Measurements from ENCODE around the gene PAOX. TPM values are rescaled to one million over a fixed set of nuclear protein-coding genes. Genes with fewer than 3 reads are reported as not detected.

The PAOX gene
- total and polyA plus RNA-seq, 2 of the 13 experiments (the other 11 are each of a cell fraction or from before 2014, with no cell fraction given), result 0.49 to 0.77 TPM

DNA sequence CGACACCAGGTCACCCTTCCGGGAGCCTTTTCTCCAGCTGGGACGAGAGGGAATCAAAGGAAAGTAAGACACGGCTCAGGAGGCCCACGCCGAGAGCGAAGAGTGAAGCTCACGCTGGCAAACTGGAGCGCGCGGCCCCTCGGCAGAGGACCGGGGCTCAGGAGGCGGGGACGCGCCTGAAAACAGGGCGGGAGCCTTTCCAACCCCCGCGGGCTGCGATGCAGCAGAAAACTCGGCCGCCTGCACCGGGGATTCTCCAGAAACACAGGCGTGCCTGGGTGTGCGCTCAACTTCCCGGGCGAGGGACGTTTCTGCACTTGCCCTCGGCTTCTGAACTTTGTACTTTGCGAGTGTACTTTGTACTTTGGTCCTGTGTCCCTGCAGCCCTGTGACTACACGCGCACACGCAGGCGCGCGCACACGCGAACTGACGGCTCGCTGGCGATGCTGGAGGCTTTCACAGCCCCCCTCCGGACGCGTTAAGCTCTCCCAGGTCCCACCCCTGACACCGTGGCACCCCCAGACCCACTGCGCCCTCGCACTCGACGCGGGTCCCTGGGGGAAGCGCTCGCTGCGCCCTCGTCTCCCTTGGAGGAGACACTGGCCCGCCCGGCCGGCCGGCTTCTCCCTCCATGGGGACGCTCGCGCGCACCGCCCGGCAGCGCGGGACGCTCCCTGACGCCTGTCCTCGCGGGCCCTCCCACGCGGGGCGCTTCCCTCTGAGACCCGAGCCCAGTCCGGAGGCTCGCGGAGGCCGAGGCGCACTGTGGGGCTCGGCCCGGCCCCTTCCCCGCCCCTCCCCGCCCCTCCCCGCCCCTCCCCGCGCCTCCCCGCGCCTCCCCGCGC, 588 bp upstream of the PAOX start (continued):
- TF ChIP-seq, protein P1, sequence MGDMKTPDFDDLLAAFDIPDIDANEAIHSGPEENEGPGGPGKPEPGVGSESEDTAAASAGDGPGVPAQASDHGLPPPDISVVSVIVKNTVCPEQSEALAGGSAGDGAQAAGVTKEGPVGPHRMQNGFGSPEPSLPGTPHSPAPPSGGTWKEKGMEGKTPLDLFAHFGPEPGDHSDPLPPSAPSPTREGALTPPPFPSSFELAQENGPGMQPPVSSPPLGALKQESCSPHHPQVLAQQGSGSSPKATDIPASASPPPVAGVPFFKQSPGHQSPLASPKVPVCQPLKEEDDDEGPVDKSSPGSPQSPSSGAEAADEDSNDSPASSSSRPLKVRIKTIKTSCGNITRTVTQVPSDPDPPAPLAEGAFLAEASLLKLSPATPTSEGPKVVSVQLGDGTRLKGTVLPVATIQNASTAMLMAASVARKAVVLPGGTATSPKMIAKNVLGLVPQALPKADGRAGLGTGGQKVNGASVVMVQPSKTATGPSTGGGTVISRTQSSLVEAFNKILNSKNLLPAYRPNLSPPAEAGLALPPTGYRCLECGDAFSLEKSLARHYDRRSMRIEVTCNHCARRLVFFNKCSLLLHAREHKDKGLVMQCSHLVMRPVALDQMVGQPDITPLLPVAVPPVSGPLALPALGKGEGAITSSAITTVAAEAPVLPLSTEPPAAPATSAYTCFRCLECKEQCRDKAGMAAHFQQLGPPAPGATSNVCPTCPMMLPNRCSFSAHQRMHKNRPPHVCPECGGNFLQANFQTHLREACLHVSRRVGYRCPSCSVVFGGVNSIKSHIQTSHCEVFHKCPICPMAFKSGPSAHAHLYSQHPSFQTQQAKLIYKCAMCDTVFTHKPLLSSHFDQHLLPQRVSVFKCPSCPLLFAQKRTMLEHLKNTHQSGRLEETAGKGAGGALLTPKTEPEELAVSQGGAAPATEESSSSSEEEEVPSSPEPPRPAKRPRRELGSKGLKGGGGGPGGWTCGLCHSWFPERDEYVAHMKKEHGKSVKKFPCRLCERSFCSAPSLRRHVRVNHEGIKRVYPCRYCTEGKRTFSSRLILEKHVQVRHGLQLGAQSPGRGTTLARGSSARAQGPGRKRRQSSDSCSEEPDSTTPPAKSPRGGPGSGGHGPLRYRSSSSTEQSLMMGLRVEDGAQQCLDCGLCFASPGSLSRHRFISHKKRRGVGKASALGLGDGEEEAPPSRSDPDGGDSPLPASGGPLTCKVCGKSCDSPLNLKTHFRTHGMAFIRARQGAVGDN (CRISPR knock-in tag; IDR thresholded peaks at IDR 0.05), result peak; percentile 88
- no peak for TF ChIP-seq HMG20A (CRISPR knock-in tag; IDR thresholded peaks at IDR 0.05; ENCODE audit: borderline replicate concordance)
- TF ChIP-seq ZNF24 (IDR thresholded peaks at IDR 0.05), result no peak
- TF ChIP-seq, protein P2, sequence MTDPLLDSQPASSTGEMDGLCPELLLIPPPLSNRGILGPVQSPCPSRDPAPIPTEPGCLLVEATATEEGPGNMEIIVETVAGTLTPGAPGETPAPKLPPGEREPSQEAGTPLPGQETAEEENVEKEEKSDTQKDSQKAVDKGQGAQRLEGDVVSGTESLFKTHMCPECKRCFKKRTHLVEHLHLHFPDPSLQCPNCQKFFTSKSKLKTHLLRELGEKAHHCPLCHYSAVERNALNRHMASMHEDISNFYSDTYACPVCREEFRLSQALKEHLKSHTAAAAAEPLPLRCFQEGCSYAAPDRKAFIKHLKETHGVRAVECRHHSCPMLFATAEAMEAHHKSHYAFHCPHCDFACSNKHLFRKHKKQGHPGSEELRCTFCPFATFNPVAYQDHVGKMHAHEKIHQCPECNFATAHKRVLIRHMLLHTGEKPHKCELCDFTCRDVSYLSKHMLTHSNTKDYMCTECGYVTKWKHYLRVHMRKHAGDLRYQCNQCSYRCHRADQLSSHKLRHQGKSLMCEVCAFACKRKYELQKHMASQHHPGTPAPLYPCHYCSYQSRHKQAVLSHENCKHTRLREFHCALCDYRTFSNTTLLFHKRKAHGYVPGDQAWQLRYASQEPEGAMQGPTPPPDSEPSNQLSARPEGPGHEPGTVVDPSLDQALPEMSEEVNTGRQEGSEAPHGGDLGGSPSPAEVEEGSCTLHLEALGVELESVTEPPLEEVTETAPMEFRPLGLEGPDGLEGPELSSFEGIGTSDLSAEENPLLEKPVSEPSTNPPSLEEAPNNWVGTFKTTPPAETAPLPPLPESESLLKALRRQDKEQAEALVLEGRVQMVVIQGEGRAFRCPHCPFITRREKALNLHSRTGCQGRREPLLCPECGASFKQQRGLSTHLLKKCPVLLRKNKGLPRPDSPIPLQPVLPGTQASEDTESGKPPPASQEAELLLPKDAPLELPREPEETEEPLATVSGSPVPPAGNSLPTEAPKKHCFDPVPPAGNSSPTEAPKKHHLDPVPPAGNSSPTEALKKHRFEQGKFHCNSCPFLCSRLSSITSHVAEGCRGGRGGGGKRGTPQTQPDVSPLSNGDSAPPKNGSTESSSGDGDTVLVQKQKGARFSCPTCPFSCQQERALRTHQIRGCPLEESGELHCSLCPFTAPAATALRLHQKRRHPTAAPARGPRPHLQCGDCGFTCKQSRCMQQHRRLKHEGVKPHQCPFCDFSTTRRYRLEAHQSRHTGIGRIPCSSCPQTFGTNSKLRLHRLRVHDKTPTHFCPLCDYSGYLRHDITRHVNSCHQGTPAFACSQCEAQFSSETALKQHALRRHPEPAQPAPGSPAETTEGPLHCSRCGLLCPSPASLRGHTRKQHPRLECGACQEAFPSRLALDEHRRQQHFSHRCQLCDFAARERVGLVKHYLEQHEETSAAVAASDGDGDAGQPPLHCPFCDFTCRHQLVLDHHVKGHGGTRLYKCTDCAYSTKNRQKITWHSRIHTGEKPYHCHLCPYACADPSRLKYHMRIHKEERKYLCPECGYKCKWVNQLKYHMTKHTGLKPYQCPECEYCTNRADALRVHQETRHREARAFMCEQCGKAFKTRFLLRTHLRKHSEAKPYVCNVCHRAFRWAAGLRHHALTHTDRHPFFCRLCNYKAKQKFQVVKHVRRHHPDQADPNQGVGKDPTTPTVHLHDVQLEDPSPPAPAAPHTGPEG (CRISPR knock-in tag; IDR thresholded peaks at IDR 0.05), result peak; percentile 93; the same call in 1 of the 2 replicates
- peak; percentile 53; the same call in 1 of the 2 replicates for TF ChIP-seq PITX1 (CRISPR knock-in tag; IDR thresholded peaks at IDR 0.05)
- TF ChIP-seq PHF21A (CRISPR knock-in tag; IDR thresholded peaks at IDR 0.05), result peak; percentile 65
- no peak for TF ChIP-seq NFKBIZ (CRISPR knock-in tag; IDR thresholded peaks at IDR 0.05)
- TF ChIP-seq SP4 (CRISPR knock-in tag; IDR thresholded peaks at IDR 0.05), result peak; percentile 72; the same call in 1 of the 2 replicates
- no peak for TF ChIP-seq ZNF251 (CRISPR knock-in tag; IDR thresholded peaks at IDR 0.05)
- TF ChIP-seq, protein P3, sequence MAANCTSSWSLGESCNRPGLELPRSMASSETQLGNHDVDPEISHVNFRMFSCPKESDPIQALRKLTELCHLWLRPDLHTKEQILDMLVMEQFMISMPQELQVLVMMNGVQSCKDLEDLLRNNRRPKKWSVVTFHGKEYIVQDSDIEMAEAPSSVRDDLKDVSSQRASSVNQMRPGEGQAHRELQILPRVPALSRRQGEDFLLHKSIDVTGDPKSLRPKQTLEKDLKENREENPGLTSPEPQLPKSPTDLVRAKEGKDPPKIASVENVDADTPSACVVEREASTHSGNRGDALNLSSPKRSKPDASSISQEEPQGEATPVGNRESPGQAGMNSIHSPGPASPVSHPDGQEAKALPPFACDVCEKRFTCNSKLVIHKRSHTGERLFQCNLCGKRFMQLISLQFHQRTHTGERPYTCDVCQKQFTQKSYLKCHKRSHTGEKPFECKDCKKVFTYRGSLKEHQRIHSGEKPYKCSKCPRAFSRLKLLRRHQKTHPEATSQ (CRISPR knock-in tag; IDR thresholded peaks at IDR 0.05; ENCODE audit: borderline replicate concordance), result 0 out of 2 replicates have a peak, but pooled peaks have one; percentile 14
- TF ChIP-seq, protein P4, sequence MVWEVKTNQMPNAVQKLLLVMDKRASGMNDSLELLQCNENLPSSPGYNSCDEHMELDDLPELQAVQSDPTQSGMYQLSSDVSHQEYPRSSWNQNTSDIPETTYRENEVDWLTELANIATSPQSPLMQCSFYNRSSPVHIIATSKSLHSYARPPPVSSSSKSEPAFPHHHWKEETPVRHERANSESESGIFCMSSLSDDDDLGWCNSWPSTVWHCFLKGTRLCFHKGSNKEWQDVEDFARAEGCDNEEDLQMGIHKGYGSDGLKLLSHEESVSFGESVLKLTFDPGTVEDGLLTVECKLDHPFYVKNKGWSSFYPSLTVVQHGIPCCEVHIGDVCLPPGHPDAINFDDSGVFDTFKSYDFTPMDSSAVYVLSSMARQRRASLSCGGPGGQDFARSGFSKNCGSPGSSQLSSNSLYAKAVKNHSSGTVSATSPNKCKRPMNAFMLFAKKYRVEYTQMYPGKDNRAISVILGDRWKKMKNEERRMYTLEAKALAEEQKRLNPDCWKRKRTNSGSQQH (CRISPR knock-in tag; IDR thresholded peaks at IDR 0.05; ENCODE audit: low read depth), result no peak
- TF ChIP-seq ZFP90 (CRISPR knock-in tag; IDR thresholded peaks at IDR 0.05; ENCODE audit: borderline replicate concordance), result peak; percentile 93
- TF ChIP-seq, protein P5, sequence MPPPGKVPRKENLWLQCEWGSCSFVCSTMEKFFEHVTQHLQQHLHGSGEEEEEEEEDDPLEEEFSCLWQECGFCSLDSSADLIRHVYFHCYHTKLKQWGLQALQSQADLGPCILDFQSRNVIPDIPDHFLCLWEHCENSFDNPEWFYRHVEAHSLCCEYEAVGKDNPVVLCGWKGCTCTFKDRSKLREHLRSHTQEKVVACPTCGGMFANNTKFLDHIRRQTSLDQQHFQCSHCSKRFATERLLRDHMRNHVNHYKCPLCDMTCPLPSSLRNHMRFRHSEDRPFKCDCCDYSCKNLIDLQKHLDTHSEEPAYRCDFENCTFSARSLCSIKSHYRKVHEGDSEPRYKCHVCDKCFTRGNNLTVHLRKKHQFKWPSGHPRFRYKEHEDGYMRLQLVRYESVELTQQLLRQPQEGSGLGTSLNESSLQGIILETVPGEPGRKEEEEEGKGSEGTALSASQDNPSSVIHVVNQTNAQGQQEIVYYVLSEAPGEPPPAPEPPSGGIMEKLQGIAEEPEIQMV (CRISPR knock-in tag; IDR thresholded peaks at IDR 0.05; ENCODE audit: low read depth), result no peak

Data from HepG2 (cell line).